Smooth muscle cell (in vitro differentiated cells): ENCODE data around the gene SLC12A6. TPM values are rescaled to one million over a fixed set of nuclear protein-coding genes. Genes with fewer than 3 reads are reported as not detected.

Experiments used
- DNase-seq: peaks from one replicate; lab custom pipeline; 2025; ENCODE audit not compliant: unreplicated experiment; lab: John Stamatoyannopoulos, UW
- H2AFZ ChIP-seq: fragments of 200-600 bp; sonication (generic); 2 replicates; pipeline ENCODE4 v1.6.0; 2016; ENCODE audit warnings: antibody characterized with exemption, low read depth, mild to moderate bottlenecking
- H3F3A ChIP-seq: fragments of 200-600 bp; sonication (generic); 2 replicates; pipeline ENCODE4 v1.6.0; 2017; ENCODE audit warnings: antibody characterized with exemption, low read depth
- H3K27ac ChIP-seq: fragments of 200-600 bp; sonication (generic); 2 replicates; pipeline ENCODE4 v1.5.1; 2016; ENCODE audit warnings: low read depth, mild to moderate bottlenecking
- H3K27me3 ChIP-seq: fragments of 200-600 bp; sonication (generic); 2 replicates; pipeline ENCODE4 v1.6.1; 2016; ENCODE audit warnings: low read depth, mild to moderate bottlenecking
- H3K36me3 ChIP-seq: fragments of 200-600 bp; sonication (generic); 2 replicates; pipeline ENCODE4 v1.5.1; 2016; ENCODE audit warnings: low read depth
- H3K4me1 ChIP-seq: fragments of 200-600 bp; sonication (generic); 2 replicates; pipeline ENCODE4 v1.5.1; 2016; ENCODE audit warnings: low read depth
- H3K4me2 ChIP-seq: fragments of 200-600 bp; sonication (generic); 2 replicates; pipeline ENCODE4 v1.6.0; 2016; ENCODE audit warnings: mild to moderate bottlenecking
- H3K4me3 ChIP-seq: fragments of 200-600 bp; sonication (generic); 2 replicates; pipeline ENCODE4 v1.5.1; 2016; ENCODE audit warnings: mild to moderate bottlenecking
- H3K79me2 ChIP-seq: fragments of 200-600 bp; sonication (generic); 2 replicates; pipeline ENCODE4 v1.6.0; 2016; ENCODE audit warnings: low read depth, mild to moderate bottlenecking
- H3K9ac ChIP-seq: fragments of 200-600 bp; sonication (generic); 2 replicates; pipeline ENCODE4 v1.6.0; 2016; ENCODE audit warnings: low read depth
- H3K9me3 ChIP-seq: fragments of 200-600 bp; sonication (generic); replicated peaks from 2 replicates; pipeline ENCODE4 v1.5.1; 2016; ENCODE audit warnings: low read depth
- H4K20me1 ChIP-seq: fragments of 200-600 bp; sonication (generic); 2 replicates; pipeline ENCODE4 v1.6.0; 2016; ENCODE audit warnings: low read depth
- WGBS: methylation state at CpG from one replicate; pipeline ENCODE4 v1.1.7; 2016; ENCODE audit warnings: low lambda C conversion rate; 5-methylcytosine and 5-hydroxymethylcytosine counted together
- polyA plus RNA-seq: library from polyadenylated mRNA; unstranded; fragments of >200 nt; fragmentation: Nextera tagmentation; extraction: Ambion mirVana; gene quantifications from 2 replicates; pipeline ENCODE4 v1.2.1, GENCODE V29; 2016
- total RNA-seq: library from RNA; depleted of rRNA; stranded (reverse); fragments of >200 nt; gene quantifications from 2 replicates; pipeline ENCODE4 v1.2.3, GENCODE V29; 2014
- TF ChIP-seq, protein P1 (sequence below): fragments of 200-600 bp; sonication (generic); IDR thresholded peaks from 2 replicates; pipeline ENCODE4 v1.5.1; 2017; ENCODE audit warnings: borderline replicate concordance, mild to moderate bottlenecking, antibody characterized with exemption; ENCODE audit not compliant: insufficient read depth, poor library complexity, severe bottlenecking

Gene SLC12A6
- total and polyA plus RNA-seq, 2 experiments from 2014 or later, result 3.0 to 11.3 TPM

DNA sequence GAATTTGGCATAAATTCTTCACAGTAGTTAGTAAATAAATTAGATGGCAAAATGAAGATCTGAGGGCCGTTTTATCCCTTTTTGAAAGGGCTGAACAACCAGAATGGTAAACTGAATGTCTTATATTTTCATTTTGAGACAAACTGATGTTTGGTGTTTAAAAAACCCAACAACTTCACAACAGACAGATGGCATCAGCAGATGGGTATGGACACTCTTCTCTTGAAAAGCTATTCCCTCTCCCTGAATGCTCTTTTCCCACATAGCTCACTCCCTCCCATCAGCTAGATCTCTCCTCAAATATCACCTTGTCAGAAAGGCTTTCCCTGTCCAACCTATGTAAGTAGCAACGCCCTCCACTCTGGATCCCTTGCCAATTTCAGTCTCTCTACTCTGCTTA is 79.4 kb downstream of the SLC12A6 start:
- DNase-seq, result no peak
- no peaks in the 10 kb centered on the region for H3K79me2 ChIP-seq
- no peaks in the 10 kb centered on the region for H3F3A ChIP-seq
- H3K4me3 ChIP-seq, result no peak overlapping the region
- H3K9ac ChIP-seq, result no peak overlapping the region
- H3K36me3 ChIP-seq, result peaks cover 11% of the 10 kb centered on the region
- 95% methylated on average over 2 of the region's 2 CpGs for WGBS
- no peaks in the 10 kb centered on the region for H3K9me3 ChIP-seq
- H3K4me2 ChIP-seq, result no peak overlapping the region
- H3K27me3 ChIP-seq, result no peaks in the 10 kb centered on the region
- TF ChIP-seq, protein P1, sequence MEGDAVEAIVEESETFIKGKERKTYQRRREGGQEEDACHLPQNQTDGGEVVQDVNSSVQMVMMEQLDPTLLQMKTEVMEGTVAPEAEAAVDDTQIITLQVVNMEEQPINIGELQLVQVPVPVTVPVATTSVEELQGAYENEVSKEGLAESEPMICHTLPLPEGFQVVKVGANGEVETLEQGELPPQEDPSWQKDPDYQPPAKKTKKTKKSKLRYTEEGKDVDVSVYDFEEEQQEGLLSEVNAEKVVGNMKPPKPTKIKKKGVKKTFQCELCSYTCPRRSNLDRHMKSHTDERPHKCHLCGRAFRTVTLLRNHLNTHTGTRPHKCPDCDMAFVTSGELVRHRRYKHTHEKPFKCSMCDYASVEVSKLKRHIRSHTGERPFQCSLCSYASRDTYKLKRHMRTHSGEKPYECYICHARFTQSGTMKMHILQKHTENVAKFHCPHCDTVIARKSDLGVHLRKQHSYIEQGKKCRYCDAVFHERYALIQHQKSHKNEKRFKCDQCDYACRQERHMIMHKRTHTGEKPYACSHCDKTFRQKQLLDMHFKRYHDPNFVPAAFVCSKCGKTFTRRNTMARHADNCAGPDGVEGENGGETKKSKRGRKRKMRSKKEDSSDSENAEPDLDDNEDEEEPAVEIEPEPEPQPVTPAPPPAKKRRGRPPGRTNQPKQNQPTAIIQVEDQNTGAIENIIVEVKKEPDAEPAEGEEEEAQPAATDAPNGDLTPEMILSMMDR, result no peak
- no peaks in the 10 kb centered on the region for H4K20me1 ChIP-seq
- H2AFZ ChIP-seq, result no peak overlapping the region
- no peaks in the 10 kb centered on the region for H3K4me1 ChIP-seq
- H3K27ac ChIP-seq, result no peak overlapping the region

DNA sequence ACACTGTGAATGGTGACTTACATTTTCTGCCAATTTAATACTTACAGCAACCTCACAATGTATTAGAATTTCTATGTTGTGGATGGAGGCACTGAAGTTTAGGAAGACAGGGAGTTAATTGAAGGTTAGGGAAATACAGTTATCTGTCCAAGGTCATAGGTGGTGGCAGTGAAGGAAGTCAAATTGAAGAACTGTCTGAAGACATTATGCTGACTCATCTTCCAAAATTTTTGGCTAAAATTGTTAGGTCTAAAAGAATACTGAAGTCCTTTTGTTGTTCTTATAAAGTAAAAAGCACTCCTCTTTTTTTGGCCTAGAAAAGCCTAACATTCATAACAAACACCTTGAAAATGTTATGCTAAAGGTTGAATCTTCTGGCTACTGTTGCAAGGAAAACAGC is 85.0 kb downstream of the SLC12A6 start:
- H3K4me2 ChIP-seq, result no peak overlapping the region
- H3K79me2 ChIP-seq, result no peaks in the 10 kb centered on the region
- H3K27me3 ChIP-seq, result no peaks in the 10 kb centered on the region
- no peaks in the 10 kb centered on the region for H3K4me1 ChIP-seq
- H3K9me3 ChIP-seq, result no peaks in the 10 kb centered on the region
- H4K20me1 ChIP-seq, result no peaks in the 10 kb centered on the region
- peaks cover 11% of the 10 kb centered on the region for H3K36me3 ChIP-seq
- no peaks in the 10 kb centered on the region for H3F3A ChIP-seq
- no peak overlapping the region for H2AFZ ChIP-seq
- TF ChIP-seq, protein P1, result no peak
- DNase-seq, result no peak
- H3K9ac ChIP-seq, result no peak overlapping the region
- no peak overlapping the region for H3K27ac ChIP-seq
- no peak overlapping the region for H3K4me3 ChIP-seq

DNA sequence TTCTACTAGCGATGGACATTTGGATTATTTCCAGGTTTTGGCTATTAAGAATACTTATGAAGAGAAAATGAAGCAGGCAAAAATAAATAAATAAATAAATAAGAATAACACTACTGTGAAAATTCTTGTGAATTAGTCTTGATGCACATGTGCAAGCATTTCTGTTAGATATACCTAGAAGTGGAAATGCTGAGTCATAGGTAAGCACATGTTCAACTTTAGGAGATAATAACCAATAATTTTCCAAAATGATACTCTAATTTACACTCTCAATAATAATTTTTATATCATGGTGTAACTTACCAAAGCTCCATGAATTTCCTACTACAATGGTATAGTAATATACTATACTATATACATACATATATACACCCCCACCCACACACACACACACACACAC is 89.4 kb downstream of the SLC12A6 start:
- 93% methylated on average over 1 of the region's 1 CpG for WGBS
- no peaks in the 10 kb centered on the region for H3K36me3 ChIP-seq
- H3K27me3 ChIP-seq, result no peaks in the 10 kb centered on the region
- no peaks in the 10 kb centered on the region for H3K9me3 ChIP-seq
- no peaks in the 10 kb centered on the region for H4K20me1 ChIP-seq
- H3K4me3 ChIP-seq, result no peak overlapping the region
- no peak overlapping the region for H3K9ac ChIP-seq
- no peak overlapping the region for H3K4me2 ChIP-seq
- TF ChIP-seq, protein P1, result no peak
- no peak overlapping the region for H3K27ac ChIP-seq
- DNase-seq, result no peak
- H2AFZ ChIP-seq, result no peak overlapping the region
- H3K4me1 ChIP-seq, result no peaks in the 10 kb centered on the region
- H3F3A ChIP-seq, result no peaks in the 10 kb centered on the region
- H3K79me2 ChIP-seq, result no peaks in the 10 kb centered on the region

DNA sequence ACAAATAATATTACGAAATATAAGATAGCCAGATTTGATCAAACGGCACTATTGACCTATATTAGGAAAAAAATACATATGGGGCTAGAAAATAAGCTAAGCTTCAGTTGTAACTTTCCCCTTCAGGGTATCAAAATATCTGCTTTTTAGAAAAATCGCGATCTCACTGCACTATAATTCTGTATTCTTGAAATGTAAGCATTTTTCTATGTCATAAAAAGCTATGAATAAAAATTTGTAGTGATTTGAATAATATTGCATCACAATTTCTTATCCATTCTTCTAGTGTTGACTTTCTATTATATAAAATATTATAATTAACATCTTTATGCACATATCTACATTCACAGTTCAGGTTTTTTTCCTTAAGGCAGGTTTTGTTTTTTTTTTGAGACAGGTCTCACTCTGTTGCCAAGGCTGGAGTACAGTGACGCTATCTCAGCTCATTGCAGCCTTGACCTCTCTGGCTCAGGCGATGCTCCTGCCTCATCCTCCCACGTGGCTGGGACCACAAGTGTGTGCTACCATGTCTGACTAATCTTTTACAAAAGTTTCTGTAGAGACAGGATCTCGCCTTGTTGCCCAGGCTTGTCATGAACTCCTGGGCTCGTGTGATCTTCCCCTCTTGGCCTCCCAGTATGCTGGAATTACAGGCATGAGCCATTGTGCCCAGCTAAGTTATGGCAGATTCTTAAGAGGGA is 91.2 kb downstream of the SLC12A6 start:
- no peaks in the 10 kb centered on the region for H3K4me1 ChIP-seq
- no peak for DNase-seq
- H4K20me1 ChIP-seq, result no peaks in the 10 kb centered on the region
- no peak overlapping the region for H3K4me2 ChIP-seq
- no peak overlapping the region for H3K9ac ChIP-seq
- no peak overlapping the region for H2AFZ ChIP-seq
- H3K4me3 ChIP-seq, result no peak overlapping the region
- TF ChIP-seq, protein P1, result no peak
- no peak overlapping the region for H3K27ac ChIP-seq
- no peaks in the 10 kb centered on the region for H3K36me3 ChIP-seq
- no peaks in the 10 kb centered on the region for H3F3A ChIP-seq
- 84% methylated on average over 9 of the region's 9 CpGs for WGBS
- H3K79me2 ChIP-seq, result no peaks in the 10 kb centered on the region
- no peaks in the 10 kb centered on the region for H3K9me3 ChIP-seq
- H3K27me3 ChIP-seq, result no peaks in the 10 kb centered on the region
